Stimulated activated CD4-positive, alpha-beta T cell treated with anti-CD3 and anti-CD28 coated beads, TNF-alpha, amount 100 ng/mL, for 24 hours (primary cell): Measurements from ENCODE around the gene CRMP1.
"Not testable (repeated sequence)": the region's sequence is repeated elsewhere in the genome, so short reads cannot be mapped to it uniquely, and the experiment has no call there.

Experiments used
- DNase-seq, 3 experiments: peaks; one replicate each; pipeline ENCODE4 v3.0.0-alpha.2; 2020; ENCODE audit warnings: low read depth in 3 of 3

The CRMP1 gene

DNA sequence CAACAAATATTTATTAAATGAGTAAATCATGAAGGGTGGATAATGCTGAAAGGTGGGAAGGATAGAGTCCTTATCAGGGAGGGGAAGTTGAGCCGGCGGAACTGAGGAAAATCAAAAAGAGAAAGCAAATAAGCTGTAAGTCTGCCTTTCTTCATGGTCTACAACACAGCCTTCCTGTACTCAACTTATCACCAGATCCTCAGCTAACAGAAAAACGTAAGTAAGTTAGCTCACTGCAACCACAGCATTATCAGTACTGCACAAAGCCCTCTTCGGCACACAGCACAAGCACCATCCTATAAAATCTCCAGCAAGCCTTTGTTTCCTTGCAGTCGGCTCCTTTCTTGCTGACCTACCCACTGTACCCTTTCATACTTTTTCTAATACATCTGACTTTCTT, 70.3 kb downstream of the CRMP1 start:
- no peak for DNase-seq

DNA sequence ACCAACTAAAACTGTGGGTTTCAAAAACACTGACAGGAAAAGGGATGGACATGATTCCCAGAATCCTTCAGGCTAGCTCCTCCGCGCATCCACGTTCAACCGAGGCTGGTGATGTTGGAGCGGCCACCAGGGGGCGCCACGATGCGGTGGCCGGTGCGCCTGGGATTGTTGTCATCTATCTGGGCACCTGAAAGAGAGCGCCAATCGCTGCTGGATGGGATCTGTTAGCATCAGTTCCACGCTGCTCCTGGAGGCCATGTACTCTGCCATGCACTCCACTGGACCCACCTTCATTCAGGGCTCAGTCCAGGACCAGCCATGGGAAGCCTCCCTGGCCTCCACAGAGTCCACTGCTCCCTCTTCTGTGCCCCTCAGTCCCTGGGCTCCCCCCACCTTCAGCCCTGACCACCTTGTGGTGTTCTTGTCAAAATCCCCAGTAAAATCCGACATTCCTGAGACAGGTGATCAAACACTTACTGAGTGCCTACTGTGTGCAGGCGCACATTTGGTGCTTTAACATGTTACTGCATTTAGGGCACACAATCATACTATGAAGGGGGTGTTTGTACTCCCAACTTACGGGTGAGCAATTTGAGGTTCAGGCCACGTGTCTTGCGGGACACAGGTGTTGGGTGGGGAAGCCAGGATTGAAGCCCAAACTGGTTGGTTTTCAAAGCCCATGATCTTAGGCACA, 71.1 kb downstream of the CRMP1 start:
- no peak for DNase-seq

DNA sequence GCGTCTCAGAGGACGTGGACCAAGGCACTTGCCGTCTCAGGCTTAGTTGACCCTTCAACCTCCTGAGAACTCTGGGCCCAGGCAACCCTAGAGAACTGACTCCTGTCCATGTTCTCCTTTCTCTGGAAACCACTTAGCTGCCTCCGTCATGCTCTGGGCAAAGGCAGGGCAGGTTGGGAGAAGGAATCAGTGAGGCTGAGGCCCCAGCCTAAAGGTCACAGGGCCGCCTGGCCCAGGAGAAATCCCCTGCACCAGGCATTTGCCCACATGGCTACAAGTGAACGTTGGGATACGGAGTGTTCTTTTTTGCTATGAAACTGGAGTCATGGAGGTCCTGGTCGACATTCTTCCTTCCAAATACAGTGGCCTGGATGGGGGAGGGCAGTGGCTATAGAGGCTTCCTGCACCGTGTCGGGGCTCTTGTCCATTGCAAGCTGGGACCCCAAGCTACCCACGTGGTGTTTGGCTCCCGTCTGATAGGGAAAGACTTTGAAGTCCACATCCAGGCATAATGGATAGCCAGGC, 76.0 kb downstream of the CRMP1 start:
- DNase-seq: no peak

DNA sequence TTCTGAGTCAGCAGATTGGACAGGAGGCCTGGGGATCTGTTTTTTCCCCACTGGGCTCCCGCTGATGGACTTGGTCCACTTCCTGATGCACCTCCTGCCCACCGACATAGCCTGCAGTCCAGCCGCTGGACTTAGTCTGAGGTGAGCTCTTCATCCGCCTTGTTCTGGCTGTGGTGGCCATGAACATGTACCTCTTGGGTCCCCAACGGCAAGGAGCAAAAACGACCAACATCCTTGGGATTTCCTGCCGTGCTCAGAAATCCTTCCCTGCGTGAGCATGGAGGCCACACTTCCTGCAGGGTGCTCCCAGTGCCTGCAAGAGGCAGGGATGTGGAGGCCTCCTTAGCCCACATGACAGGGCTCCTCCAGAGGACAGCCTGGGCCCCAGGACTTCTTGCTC, 76.8 kb downstream of the CRMP1 start:
- no peak for DNase-seq

DNA sequence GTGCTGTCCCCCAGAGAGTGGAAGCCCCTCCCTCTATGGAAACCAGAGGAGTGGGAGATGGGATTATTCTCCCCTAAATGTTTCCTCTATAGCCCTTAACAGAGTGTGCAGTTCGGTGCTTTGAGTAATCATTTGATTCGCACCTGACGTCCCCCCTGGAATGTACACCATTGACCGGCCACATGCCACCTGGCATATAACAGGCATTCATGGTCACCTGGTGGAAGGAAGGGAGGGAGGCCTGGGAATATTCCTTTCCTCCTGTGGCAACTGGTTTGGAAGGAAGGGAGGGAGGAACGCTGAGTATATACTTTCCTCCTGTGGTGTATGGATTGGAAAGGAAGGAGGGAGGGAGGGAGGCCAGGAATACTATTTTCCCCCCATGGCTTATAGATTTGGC, 77.2 kb downstream of the CRMP1 start:
- no peak for DNase-seq

DNA sequence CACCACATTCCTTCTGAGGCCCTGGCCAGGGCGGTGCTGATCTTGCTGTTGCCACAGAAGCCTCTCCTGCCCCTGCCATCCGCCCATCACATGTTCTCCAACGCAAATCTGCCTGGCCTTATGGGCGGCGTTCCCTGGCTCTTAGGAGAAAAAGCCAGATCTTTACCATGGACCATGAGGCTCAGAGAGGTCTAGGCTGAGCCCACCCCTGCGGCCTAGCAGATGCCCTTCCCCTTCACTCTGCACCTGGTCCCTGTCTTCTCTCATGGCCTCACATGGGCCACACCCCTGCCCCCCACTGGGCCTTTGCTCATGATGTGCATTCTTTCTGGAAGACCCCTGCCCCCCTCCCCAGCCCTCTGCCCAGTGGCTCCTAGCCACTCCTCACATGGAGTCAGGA, 78.5 kb downstream of the CRMP1 start:
- DNase-seq: no peak

DNA sequence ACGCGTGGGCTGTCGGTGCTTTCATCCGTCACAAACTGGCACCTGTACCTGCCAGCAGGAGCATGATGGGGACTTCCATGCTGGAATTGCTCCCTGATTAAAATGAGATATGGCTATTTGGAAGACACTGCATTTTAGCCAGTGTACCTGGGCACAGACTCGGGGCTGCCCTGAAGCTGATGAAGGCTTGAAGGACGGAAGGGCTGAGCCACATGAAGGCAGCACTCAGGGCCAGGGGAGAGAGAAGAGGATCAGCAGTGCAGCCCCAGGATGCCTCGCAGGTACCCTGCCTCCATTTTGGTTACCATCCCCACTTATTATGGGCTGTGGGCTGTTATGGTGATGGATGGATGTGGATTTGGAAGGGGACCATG, 79.0 kb downstream of the CRMP1 start:
- no peak for DNase-seq

DNA sequence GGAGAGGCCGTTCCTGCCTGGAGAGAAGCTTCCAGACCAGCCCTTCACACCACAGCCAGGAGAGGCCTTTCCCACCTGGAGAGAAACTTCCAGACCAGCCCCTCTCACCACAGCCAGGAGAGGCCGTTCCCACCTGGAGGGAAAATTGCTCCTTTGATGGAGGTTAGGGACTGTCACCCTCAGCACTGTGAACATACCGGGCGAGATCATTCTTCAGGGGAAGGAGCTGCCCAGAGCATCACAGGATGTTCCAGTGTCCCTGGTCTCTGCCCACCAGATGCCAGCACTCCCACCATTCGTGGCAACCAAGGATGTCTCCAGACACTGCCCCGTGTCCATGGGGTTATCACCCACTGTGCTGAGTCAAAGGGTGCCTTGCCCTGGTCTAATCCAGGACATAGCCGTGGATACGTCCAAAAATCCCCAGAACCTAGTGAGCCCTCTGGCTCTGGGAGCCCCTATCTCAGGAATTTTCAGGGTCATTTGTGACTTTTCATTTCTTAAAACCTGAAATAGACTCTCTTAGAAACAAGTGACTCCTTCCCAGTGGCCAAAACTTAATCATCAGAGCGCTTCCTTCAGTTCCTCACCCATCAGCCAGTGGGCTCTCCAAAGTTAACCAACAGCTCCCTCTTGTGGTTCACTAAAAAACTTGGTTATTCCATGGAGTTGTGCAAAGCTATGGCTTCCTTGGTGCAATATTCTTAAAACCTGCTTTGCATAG, 80.2 kb downstream of the CRMP1 start:
- no peak for DNase-seq

DNA sequence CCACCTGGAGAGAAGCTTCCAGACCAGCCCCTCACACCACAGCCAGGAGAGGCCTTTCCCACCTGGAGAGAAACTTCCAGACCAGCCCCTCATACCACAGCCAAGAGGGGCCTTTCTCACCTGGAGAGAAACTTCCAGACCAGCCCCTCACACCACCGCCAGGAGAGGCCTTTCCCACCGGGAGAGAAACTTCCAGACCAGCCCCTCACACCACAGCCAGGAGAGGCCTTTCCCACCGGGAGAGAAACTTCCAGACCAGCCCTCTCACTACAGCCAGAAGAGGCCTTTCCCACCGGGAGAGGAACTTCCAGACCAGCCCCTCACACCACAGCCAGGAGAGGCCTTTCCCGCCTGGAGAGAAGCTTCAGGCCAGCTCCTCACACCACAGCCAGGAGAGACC, 80.8 kb downstream of the CRMP1 start:
- not testable (repeated sequence) for DNase-seq

DNA sequence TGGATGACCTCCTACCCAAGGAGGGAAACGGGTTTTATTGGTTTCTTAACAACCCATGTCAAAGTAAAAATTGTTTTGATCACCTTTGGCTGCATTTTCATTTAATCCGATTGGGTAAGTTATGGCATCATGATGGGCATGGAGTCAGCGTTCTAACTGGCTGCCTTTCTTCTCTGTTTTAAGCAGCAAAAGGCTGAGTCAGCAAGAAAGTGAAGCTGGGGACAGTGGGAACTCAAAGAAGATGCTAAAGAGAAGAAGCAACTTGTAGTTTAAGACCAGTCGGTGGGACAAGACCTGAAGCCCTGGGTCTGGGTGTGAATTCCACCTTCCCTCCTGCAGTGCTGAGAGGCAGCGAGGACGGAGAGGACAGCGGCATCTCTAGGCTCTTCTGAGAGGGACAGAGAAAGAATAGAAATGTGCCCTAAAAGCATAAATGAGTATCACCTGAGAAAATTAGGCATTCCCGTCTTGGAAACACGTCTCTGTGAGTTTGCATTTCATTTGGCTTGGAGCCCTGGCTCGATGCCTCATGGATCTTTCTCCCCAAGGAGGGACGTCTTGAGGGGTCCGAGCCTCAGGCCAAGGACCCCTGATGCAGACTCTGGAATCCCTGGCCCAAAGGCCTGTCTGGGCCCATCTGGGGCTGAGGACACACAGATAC, 82.0 kb downstream of the CRMP1 start:
- no peak for DNase-seq

DNA sequence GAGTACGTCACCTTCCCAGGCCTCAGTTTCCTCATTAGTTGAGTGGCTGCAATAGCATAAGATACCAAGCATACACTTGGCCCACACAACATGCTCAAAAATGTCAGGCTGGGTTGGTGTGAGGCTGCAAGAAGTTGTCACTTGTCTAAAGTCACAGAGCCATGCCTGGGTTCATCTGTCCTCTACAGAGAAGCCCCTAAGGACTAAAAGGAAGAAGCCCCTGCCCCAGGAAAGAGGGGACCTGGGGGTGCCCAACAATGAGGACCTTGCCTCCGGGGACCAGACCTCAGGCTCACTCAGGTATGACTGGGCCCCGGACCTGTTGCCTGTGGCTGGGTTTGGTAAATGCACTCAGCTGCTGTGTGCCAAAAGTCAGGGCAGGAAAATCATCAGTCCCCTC, 82.7 kb downstream of the CRMP1 start:
- DNase-seq: no peak

DNA sequence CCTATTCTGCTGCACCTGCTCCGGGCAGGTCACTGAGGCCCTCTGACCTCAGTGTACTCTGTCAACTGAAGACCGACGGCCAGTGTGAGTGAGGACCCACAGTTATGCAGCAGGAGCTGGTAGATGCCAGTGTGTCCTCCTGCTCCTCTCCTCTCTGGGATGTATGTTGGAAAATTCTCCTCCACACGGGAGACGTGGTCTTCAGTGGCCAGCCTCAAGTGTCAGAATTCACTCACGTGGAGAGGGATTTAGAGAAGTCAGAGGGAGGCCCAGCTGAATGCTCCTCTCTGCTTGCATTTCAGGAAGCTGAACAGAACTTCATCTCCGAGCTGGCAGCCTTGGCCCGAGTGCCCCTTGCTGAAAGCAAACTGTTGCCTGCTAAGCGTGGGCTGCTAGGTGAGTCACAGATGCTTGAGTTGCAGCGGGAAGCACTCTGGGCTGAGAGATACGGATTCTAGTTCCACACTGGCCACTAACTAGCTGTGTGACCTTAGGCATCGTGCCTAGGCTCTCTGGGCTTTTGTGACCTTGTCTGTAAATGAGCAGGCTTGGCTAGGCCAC, 83.6 kb downstream of the CRMP1 start:
- DNase-seq: no peak

DNA sequence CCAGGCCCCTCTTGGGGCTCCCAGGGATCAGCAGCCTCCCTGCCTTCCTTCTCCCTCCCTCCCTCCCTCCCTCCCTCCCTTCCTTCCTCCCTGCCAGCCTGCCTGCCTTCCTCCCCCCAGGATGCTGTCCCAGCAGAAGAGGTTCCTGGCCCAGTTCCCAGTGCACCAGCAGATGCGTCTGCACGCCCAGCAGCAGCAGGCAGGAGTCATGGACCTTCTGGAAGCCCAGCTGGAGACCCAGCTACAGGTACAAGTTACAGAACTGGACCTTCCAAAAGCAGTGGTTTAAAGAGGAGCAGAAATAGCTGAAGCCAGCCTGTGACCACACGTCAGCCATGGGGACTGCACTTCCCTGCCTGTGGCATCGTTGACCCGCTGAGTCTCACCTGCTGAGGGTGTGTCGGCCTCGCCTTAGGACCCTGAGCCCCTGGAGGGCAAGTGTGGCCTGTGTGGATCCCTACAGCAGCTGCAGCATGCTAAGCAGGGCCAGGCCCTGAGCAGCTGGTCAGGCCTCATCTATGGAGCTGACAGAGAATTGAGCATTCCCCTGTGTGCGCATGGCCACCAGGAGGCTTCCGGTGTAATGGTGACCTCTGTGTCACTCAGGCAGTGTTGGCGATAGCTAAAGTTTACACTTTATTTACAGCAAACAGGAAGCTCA, 84.7 kb downstream of the CRMP1 start:
- DNase-seq: no peak

DNA sequence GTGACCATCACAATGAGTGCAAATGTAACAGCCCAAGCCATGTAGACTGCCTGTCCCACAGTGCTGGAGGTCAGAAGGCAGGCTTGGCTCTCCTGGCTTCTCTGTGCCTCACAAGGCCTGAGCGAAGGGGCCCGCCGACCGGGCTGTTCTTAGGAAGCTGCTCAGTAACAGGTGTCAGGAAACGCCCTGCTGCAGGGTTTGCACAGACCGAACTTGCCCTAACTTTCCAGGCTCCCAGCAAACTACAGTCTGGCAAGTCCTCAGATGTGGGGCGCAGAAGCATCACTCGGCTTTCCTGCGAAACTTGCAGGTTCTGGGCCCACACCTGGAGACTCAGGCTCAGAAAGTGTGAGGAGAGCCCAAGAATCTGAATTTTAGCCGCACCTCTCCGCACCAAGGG, 87.6 kb downstream of the CRMP1 start:
- DNase-seq: no peak

DNA sequence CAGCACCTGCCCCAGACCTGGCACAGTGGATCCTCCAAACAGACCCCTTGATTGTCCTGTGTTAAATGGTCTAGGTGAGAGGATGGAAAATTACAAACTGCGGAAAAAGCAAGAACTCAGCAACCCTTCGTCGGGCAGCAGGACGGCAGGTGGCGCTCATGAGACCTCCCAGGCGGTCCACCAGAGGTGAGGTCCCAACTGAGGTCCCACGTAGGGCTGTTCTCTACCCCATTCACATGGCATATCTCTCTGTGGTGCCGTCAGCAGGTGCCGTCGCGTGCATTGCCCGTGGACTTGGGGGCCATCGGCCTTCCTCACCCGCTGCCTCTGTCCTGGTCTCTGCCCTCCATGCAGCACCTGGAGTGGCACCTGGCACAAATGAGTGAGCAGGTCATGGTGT, 88.2 kb downstream of the CRMP1 start:
- DNase-seq: no peak

DNA sequence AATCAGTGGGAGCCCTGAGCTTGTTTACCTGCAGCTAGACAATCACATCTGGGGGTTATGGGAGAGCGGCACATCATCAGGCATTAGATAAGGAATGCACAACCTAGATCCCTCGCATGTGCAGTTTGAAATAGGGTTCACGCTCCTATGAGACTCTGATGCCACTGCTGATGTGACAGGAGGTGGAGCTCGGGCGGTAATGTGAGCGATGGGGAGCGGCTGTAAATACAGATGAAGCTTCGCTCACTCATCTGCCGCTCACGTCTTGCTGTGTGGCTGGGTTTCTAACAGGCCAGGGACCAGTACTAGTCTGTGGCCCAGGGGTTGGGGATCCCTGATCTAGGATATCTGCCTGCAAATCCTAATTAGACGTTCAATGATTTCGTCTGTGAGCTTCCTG, 90.3 kb downstream of the CRMP1 start:
- DNase-seq: no peak

DNA sequence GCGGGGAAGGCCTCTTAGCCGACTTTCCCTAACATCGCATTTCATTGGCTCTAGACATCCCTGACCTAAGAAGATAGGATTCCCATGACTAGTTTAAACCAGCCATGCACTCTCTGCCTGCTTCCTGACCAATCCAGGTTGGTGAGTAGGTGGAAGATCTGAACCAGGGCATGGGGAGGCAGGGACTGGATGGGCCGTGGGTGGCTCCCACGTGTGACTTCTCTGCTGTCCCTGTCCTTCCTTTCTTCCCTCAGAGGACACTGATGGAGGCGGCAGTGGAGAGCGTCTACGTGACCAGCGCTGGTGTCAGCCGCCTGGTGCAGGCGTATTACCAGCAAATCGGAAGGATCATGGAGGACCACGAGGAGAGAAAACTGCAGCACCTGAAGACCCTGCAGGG, 91.2 kb downstream of the CRMP1 start:
- no peak for DNase-seq

DNA sequence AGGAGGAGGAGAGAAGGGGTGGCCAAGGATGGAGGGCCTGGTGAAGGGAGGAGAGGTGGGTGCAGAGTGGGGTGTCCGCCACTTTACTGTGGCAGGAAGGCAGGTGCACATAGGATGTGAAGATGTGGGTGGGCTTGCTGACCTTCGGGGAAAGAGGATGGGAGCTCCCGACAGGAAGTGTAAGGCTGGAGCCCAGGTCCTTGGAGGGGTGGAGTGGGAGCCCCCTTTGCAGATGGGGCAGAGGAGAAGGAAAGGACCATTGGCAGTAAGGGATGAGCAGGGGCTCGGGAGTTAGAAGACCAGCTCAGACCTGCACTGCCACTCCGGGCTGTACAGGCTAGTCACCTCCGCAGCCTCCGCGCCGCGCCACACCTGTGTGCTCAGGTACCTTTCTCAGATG, 92.4 kb downstream of the CRMP1 start:
- DNase-seq: no peak

DNA sequence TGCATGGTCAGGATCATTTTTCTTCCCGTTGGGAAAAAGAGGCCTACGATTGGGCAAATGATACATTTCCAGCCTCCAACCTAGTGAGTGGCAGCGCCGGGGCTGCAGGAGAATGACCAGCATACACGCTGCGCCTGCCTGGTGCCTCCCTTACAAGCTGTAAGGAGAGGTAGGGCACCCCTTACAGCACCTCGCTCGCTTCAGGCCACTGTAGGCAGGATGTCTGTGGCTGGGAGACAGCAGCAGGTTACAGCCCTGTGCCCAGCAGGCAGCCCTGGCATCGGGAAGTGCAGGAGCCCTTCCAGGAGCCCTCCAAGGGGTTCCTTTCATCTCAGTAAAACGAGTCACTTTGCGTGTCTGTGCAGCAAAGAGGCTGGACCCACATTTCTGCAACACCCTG, 93.5 kb downstream of the CRMP1 start:
- no peak for DNase-seq

DNA sequence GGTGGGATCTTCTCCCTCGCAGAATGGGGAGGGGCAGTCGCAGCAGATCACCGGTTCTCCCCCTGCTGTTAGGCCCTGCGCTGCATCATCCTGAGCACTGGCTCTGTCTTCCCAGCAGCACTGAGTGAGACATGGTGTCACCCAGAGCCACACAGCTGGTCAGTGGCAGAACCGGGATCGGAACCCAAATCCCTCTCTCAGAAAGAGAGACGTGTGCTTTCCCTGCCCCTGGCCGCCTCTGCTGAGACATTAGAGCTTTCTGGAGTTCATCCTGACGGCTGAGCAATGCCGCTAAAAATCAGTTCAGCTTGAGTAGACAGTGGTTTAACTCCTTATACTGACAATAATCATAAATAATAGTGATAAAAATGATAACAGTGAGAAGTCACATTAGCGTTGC, 93.9 kb downstream of the CRMP1 start:
- no peak for DNase-seq

DNA sequence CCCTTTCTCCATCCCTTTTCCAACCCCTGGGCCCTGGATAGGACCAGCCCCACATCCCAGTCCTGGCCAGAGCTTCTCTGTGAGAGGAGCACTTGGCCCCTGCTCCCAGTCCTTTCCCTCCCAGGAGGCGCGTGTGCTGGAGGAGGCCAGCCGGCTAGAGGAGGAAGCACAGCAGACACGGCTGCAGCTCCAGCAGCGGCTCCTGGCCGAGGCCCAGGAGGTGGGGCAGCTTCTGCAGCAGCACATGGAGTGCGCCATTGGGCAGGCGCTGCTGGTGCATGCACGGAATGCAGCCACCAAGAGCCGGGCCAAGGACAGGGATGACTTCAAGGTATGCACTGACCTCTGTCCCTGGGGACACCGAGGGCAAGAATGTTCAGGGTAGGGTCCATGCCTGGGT, 94.4 kb downstream of the CRMP1 start:
- no peak for DNase-seq

DNA sequence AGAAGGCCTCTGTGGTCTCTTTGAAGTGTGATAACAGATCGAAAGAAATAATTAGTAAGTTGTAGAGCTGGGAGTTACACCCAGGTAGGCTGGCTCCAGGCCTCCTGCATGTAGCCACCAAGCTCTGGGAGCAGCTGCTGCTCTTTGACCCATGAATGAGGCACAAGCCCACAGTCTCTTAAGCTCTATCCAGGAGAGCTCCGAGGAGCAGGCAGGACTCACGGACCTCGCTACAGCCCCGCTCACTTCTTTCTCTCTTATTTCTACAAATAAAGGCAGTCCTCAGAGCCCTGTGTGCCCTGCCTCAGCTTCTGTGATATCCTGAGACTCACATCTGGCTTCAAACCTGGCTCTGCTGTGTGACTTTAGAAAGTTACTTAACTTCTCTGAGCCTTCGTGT, 95.0 kb downstream of the CRMP1 start:
- no peak for DNase-seq
